SK-N-SH treated with all-trans-retinoic acid at 6 μM for 48 hours (cell line): ENCODE measurements around the gene USP22.

Experiments used
- ATAC-seq: fragments of 200-7000 bp; cut with Tn5 transposase; 3 replicates; pipeline ENCODE4 v1.9.1; 2020; ENCODE audit warnings: mild to moderate bottlenecking, moderate library complexity
- ARNTL ChIP-seq: fragments of 450-650 bp; formaldehyde crosslinking; IDR thresholded peaks from 2 replicates; pipeline ENCODE4 v1.5.0; 2020; ENCODE audit warnings: low read depth, mild to moderate bottlenecking, moderate library complexity, borderline replicate concordance
- CREB5 ChIP-seq: fragments of 250-450 bp; sonication (Bioruptor Pico); IDR thresholded peaks from 2 replicates; pipeline ENCODE4 v1.5.1; 2020; ENCODE audit warnings: low read depth, mild to moderate bottlenecking, moderate library complexity
- CSRNP3 ChIP-seq: fragments of 250-450 bp; sonication (Bioruptor Pico); IDR thresholded peaks from 2 replicates; pipeline ENCODE4 v1.5.1; 2021; ENCODE audit warnings: mild to moderate bottlenecking, moderate library complexity
- ESRRG ChIP-seq: fragments of 250-450 bp; sonication (Bioruptor Pico); IDR thresholded peaks from 2 replicates; pipeline ENCODE4 v1.6.1; 2021; ENCODE audit warnings: mild to moderate bottlenecking
- GLIS3 ChIP-seq: fragments of 250-450 bp; sonication (Bioruptor Pico); IDR thresholded peaks from 2 replicates; pipeline ENCODE4 v1.5.0; 2020; ENCODE audit warnings: mild to moderate bottlenecking, moderate library complexity
- ISL1 ChIP-seq: fragments of 250-450 bp; sonication (Bioruptor Pico); IDR thresholded peaks from 2 replicates; pipeline ENCODE4 v2.1.2; 2022; ENCODE audit warnings: mild to moderate bottlenecking, moderate library complexity
- OSR1 ChIP-seq: fragments of 250-450 bp; sonication (Bioruptor Pico); IDR thresholded peaks from 2 replicates; pipeline ENCODE4 v1.8.0; 2022; ENCODE audit warnings: moderate library complexity, mild to moderate bottlenecking, inconsistent platforms
- PATZ1 ChIP-seq: fragments of 250-450 bp; sonication (Bioruptor Pico); IDR thresholded peaks from 2 replicates; pipeline ENCODE4 v1.8.0; 2020; ENCODE audit warnings: mild to moderate bottlenecking, moderate library complexity, borderline replicate concordance
- POU6F1 ChIP-seq: fragments of 250-450 bp; sonication (Bioruptor Pico); IDR thresholded peaks from 2 replicates; pipeline ENCODE4 v1.8.0; 2021; ENCODE audit warnings: low read depth, mild to moderate bottlenecking, moderate library complexity, borderline replicate concordance
- RARB ChIP-seq: fragments of 250-450 bp; sonication (Bioruptor Pico); IDR thresholded peaks from 2 replicates; pipeline ENCODE4 v1.8.0; 2021; ENCODE audit warnings: mild to moderate bottlenecking, moderate library complexity
- SNAI2 ChIP-seq: fragments of 250-450 bp; sonication (Bioruptor Pico); IDR thresholded peaks from 2 replicates; pipeline ENCODE4 v1.5.0; 2020; ENCODE audit warnings: mild to moderate bottlenecking, moderate library complexity
- TCF4 ChIP-seq: fragments of 250-450 bp; sonication (Bioruptor Pico); IDR thresholded peaks from 2 replicates; pipeline ENCODE4 v1.8.0; 2021; ENCODE audit warnings: mild to moderate bottlenecking, moderate library complexity, borderline replicate concordance
- TOX ChIP-seq: fragments of 250-450 bp; sonication (Bioruptor Pico); IDR thresholded peaks from 2 replicates; pipeline ENCODE4 v1.8.0; 2021; ENCODE audit warnings: mild to moderate bottlenecking, moderate library complexity, borderline replicate concordance
- ZFP3 ChIP-seq: fragments of 250-450 bp; sonication (Bioruptor Pico); IDR thresholded peaks from 2 replicates; pipeline ENCODE4 v1.5.0; 2020; ENCODE audit warnings: mild to moderate bottlenecking, moderate library complexity
- ZNF565 ChIP-seq: fragments of 450-650 bp; formaldehyde crosslinking; conservative IDR thresholded peaks from 2 replicates; pipeline ENCODE4 v1.5.0; 2020; ENCODE audit warnings: low read depth, mild to moderate bottlenecking, moderate library complexity
- ZNF70 ChIP-seq: fragments of 450-650 bp; formaldehyde crosslinking; IDR thresholded peaks from 2 replicates; pipeline ENCODE4 v1.5.0; 2020; ENCODE audit warnings: mild to moderate bottlenecking, moderate library complexity
- ZNF8 ChIP-seq: fragments of 450-650 bp; formaldehyde crosslinking; IDR thresholded peaks from 2 replicates; pipeline ENCODE4 v1.5.0; 2020; ENCODE audit warnings: mild to moderate bottlenecking, moderate library complexity

The USP22 gene

GRCh38 chr17:21028192-21028591 lies 14.6 kb downstream of the USP22 start (continued):
- no peak for TF ChIP-seq PATZ1 (CRISPR knock-in tag)

- TF ChIP-seq GLIS3 (CRISPR knock-in tag) (no peak), ESRRG (CRISPR knock-in tag) (no peak), ZNF565 (CRISPR knock-in tag) (no peak), TOX (CRISPR knock-in tag) (no peak), TCF4 (CRISPR knock-in tag) (no peak), ZNF70 (no peak), POU6F1 (CRISPR knock-in tag) (no peak), OSR1 (CRISPR knock-in tag) (no peak), SNAI2 (no peak), ARNTL (CRISPR knock-in tag) (no peak), RARB (CRISPR knock-in tag) (no peak), ISL1 (CRISPR knock-in tag) (no peak), PATZ1 (CRISPR knock-in tag) (no peak), ZFP3 (CRISPR knock-in tag) (no peak)
- TF ChIP-seq, all 23 proteins: peak for 0
- no peak for ATAC-seq
Observed at GRCh38 chr17:21027031-21027430, 15.8 kb downstream of the USP22 start.

GRCh38 chr17:21025451-21025850 lies 17.4 kb downstream of the USP22 start:
- TF ChIP-seq RARB (CRISPR knock-in tag) (no peak), CSRNP3 (CRISPR knock-in tag) (no peak), TCF4 (CRISPR knock-in tag) (no peak), CREB5 (CRISPR knock-in tag) (no peak)
- no peak for ATAC-seq

GRCh38 chr17:21024024-21024423 lies 18.8 kb downstream of the USP22 start:
- ATAC-seq, result no peak
- no peak for TF ChIP-seq OSR1 (CRISPR knock-in tag)
- TF ChIP-seq ZNF8 (CRISPR knock-in tag), result no peak
- no peak for TF ChIP-seq SNAI2
- TF ChIP-seq ARNTL (CRISPR knock-in tag), result no peak
- TF ChIP-seq ISL1 (CRISPR knock-in tag), result no peak
- no peak for TF ChIP-seq CSRNP3 (CRISPR knock-in tag)
